ENCODE measurements around the gene ALPP.
"Not testable (repeated sequence)": the region's sequence is repeated elsewhere in the genome, so short reads cannot be mapped to it uniquely, and the experiment has no call there.

Gene ALPP

DNA sequence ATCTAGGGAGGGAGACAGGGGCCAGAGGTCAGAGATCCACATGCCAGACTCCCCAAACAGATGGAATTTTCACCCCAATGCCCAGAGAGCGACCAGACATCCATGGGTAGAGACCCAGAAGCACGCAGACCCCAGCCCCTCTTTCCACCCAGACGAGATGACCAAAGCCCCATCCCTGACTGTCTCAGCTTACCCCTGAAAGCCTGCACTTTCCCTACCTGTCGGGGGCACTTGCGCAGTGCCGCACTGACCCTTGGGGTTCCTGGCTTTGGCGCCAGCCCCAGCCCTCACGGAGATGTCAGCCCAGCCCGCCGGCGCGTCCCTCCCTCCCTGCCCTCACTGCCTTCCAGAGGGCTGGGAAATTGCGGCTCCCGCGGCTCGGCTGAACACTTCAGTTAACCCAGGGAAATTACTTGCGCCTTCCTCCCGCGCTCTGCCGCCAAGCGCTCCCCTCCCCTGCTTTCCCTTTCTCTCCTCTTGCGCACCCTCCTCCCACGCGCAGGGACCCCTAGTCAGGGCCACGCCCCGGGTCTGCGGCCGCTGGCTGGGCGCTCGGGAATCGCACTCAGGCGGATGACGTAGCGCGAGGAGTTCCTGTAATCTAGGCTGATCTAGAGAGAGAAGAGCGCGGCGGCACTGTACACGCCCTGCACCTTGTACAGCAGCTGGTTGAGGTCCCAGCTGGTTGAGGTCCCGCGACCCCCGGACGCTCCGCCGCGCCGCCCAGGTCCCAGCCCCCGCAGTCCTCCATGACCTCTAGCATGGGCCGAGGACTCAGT is 40.1 kb downstream of the ALPP start:
- H3K27ac ChIP-seq, result no peak overlapping the region
- TF ChIP-seq Cebpa-rat (IDR thresholded peaks at IDR 0.05), result no peak
- H3K27me3 ChIP-seq, result peaks cover 64% of the 10 kb centered on the region
- peak overlapping the region; percentile 46 for H3K4me3 ChIP-seq
- no peaks in the 10 kb centered on the region for H3K36me3 ChIP-seq
- H4K20me1 ChIP-seq, result peaks cover 20% of the 10 kb centered on the region; the same call in 1 of the 2 replicates
- no peak overlapping the region for H3K9ac ChIP-seq
- 0 out of 2 replicates have a peak, but pooled peaks cover 3% of the 10 kb centered on the region for H3K4me1 ChIP-seq
- peak overlapping the region; percentile 61 for H3K4me2 ChIP-seq
- peaks cover 44% of the 10 kb centered on the region for H3K9me3 ChIP-seq

DNA sequence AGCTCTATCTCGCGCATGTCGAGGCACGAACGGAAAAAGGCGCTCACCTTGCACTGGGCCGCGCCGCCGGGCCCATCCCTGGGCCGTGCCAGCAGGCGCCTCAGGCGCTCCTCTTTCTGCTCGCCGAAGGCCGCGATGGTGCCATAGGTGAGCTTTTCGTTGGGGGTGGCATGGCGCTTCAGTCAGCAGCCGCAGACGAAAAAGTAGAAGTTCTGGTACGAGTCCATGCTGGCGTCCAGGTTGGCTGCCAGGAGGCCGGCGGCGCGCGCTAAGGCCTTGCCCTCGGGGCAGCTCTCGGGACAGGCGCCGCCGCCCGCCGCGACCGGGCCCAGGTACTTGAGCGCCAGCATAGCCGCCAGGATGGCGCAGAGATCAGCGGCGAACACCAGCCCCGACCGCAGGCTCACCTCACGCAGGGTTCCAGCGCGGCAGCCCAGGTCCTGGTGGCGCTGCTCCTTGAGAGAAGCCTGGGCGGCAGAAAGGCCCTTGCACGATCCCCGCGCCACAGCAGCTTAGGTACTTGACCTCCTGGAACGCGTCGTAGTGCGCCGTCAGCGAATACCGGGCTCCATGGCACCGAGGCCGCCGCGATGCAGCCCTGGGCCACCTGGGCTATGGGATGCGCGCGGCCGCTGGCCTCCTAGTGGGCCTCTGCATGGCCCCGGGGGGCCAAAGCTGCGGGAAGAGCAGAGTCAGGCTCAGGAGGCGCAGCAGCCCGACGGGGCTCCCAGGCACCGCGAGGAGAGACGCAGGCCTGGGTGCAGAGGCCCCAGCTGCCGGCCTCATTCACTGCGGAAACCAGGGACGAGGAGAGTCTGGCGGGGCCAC is 40.9 kb downstream of the ALPP start:
- peak overlapping the region; percentile 46 for H3K4me3 ChIP-seq
- no peak overlapping the region for H3K9ac ChIP-seq
- TF ChIP-seq Cebpa-rat (IDR thresholded peaks at IDR 0.05), result no peak

DNA sequence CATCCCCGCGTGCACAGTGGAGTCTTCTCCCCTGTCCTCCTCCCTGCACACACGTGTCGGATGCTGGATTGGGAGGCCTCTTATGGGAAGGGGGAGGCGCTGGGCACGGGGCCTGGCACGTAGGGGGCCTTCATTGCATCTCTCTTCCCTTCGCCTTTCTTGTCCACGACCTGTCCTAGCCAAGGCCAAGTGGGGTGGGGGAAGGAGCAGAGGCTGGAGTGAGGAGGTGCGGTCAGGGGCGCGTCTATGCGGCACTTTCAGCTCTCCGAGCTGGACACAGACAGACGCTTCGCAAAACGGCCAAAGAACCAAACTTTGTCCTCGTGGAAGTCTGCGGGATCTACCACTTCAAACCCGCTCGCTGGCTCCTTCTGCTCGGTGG is 41.5 kb downstream of the ALPP start:
- H3K4me1 ChIP-seq, result 0 out of 2 replicates have a peak, but pooled peaks cover 3% of the 10 kb centered on the region
- H3K9ac ChIP-seq, result no peak overlapping the region
- peaks cover 20% of the 10 kb centered on the region; the same call in 1 of the 2 replicates for H4K20me1 ChIP-seq
- TF ChIP-seq Cebpa-rat (IDR thresholded peaks at IDR 0.05), result no peak
- no peak overlapping the region for H3K27ac ChIP-seq
- peaks cover 44% of the 10 kb centered on the region for H3K9me3 ChIP-seq
- H3K4me2 ChIP-seq, result no peak overlapping the region
- H3K27me3 ChIP-seq, result peaks cover 64% of the 10 kb centered on the region
- H3K36me3 ChIP-seq, result no peaks in the 10 kb centered on the region
- peak overlapping the region; percentile 59 for H3K4me3 ChIP-seq

More for the DNA sequence above, 40.9 kb downstream of the ALPP start:
- Histone ChIP-seq H3K4me2 (peak overlapping the region; percentile 61), H3K4me1 (0 out of 2 replicates have a peak, but pooled peaks cover 3% of the 10 kb centered on the region), H4K20me1 (peaks cover 20% of the 10 kb centered on the region; the same call in 1 of the 2 replicates), H3K9me3 (peaks cover 44% of the 10 kb centered on the region), H3K36me3 (no peaks in the 10 kb centered on the region), H3K27me3 (peaks cover 64% of the 10 kb centered on the region), H3K27ac (no peak overlapping the region)

DNA sequence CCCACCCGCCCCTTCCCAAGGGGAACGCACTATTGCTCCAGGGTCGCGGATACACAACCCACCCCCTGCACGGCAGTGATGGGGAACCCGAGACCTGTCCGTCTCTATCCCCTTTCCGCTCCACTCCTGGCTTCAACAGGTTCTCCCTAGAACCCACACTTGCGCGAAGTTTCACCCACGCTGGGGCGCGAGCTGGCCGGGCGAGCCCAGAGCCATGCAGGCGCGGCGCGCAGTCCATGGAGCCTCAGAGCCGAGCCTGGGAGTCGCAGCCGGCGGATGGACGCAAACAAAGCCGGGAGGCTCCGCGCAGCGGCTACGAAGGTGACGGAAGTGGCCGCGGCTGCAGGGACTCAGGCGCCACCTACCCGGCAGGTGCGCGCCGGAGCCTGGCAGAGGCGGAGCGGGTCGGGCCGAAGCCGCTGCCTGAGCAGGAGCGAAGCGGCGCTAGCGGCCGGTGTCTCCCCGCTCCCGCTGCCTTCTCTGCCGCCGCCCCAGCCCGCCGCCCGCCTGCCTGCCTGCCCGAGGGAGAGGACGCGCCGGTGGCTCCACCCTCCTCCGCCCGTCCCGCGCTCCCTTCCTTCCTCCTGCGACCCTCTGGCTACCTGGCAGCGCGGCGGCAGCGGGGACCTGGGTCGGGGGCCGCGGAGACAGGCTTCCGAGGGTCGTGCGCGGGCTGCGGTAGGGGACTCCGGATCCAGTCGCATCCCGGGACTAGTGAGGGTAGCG is 42.1 kb downstream of the ALPP start:
- Histone ChIP-seq H3K4me1 (0 out of 2 replicates have a peak, but pooled peaks cover 3% of the 10 kb centered on the region), H3K4me3 (peak overlapping the region; percentile 59), H3K27ac (no peak overlapping the region), H4K20me1 (peaks cover 20% of the 10 kb centered on the region; the same call in 1 of the 2 replicates), H3K4me2 (peak overlapping the region; percentile 64), H3K9ac (no peak overlapping the region), H3K27me3 (peaks cover 64% of the 10 kb centered on the region), H3K36me3 (no peaks in the 10 kb centered on the region), H3K9me3 (peaks cover 44% of the 10 kb centered on the region)
- TF ChIP-seq Cebpa-rat (IDR thresholded peaks at IDR 0.05), result no peak

DNA sequence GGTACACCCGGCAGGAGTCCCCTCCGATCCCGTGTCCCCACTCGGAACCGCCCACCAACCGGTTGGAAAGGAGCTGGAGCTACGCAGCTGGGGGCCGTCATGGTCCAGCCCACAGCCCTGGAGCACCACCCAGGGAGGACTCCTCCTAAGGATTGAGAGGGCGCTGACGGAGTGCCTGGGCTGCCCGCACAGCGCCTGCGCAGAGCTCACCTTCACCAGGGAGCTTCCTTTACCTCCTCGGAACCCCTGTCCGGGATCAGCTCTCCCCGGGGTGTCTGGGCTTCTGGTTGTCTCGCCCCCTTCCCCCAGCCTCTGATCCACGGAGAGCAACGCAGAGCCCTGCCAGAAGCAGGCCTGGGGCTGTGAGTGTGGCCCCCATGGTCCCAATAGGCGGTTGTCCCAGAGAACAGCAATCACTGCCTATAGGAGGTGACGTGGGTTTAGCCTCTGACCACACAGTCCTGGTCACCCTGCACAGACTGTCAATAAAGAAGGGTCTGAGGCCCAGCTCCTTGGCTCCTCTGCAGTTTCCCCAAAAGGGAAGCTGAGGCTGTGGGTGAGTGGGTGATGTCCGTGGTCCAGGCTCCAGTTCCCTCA is 42.7 kb downstream of the ALPP start:
- Histone ChIP-seq H3K27ac (no peak overlapping the region), H3K9ac (no peak overlapping the region), H3K4me3 (peak overlapping the region; percentile 59), H4K20me1 (peaks cover 20% of the 10 kb centered on the region; the same call in 1 of the 2 replicates), H3K4me2 (peak overlapping the region; percentile 64), H3K4me1 (0 out of 2 replicates have a peak, but pooled peaks cover 3% of the 10 kb centered on the region), H3K36me3 (no peaks in the 10 kb centered on the region), H3K27me3 (peaks cover 64% of the 10 kb centered on the region), H3K9me3 (peaks cover 44% of the 10 kb centered on the region)
- no peak for TF ChIP-seq Cebpa-rat (IDR thresholded peaks at IDR 0.05)

DNA sequence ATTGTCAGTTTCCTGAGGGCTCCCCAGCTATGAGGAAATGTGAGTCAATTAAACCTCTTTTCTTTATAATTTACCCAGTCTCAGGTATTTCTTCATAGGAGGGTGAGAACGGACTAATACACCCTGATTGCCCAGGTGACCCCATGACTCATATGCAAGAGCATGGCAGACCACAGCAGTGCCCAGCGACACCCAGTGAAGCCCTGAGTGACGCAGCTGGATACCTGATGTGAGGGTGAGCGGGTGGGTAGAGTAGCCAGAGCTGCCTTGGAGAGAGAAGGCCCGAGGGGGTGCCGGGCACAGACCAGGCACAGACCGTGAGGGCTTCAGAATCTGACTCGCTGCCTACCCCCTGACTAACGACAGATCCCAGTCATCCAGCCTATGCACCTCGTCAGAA is 43.5 kb downstream of the ALPP start:
- H3K9ac ChIP-seq, result no peak overlapping the region
- no peak overlapping the region for H3K4me2 ChIP-seq
- H3K4me1 ChIP-seq, result 0 out of 2 replicates have a peak, but pooled peaks cover 3% of the 10 kb centered on the region
- peaks cover 20% of the 10 kb centered on the region; the same call in 1 of the 2 replicates for H4K20me1 ChIP-seq
- no peak overlapping the region for H3K27ac ChIP-seq
- H3K36me3 ChIP-seq, result no peaks in the 10 kb centered on the region
- peaks cover 58% of the 10 kb centered on the region for H3K27me3 ChIP-seq
- H3K9me3 ChIP-seq, result peaks cover 44% of the 10 kb centered on the region
- TF ChIP-seq Cebpa-rat (IDR thresholded peaks at IDR 0.05), result no peak
- H3K4me3 ChIP-seq, result 0 out of 2 replicates have a peak overlapping the region, but pooled peaks have one; percentile 59

DNA sequence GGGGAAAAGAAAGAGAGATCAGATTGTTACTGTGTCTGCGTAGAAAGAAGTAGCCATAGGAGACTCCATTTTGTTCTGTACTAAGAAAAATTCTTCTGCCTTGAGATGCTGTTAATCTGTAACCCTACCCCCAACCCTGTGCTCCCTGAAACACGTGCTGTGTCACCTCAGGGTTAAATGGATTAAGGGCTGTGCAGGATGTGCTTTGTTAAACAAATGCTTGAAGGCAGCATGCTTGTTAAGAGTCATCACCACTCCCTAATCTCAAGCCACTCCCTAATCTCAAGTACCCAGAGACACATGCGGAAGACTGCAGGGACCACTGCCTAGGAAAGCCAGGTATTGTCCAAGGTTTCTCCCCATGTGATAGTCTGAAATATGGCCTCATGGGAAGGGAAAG is 44.4 kb downstream of the ALPP start:
- not testable (repeated sequence) for H3K4me2 ChIP-seq, H3K27ac ChIP-seq, H3K4me3 ChIP-seq, H3K9ac ChIP-seq, H3K4me1 ChIP-seq, H3K36me3 ChIP-seq
- peaks cover 49% of the 10 kb centered on the region for H3K27me3 ChIP-seq
- peaks cover 44% of the 10 kb centered on the region for H3K9me3 ChIP-seq
- peaks cover 20% of the 10 kb centered on the region; the same call in 1 of the 2 replicates for H4K20me1 ChIP-seq

DNA sequence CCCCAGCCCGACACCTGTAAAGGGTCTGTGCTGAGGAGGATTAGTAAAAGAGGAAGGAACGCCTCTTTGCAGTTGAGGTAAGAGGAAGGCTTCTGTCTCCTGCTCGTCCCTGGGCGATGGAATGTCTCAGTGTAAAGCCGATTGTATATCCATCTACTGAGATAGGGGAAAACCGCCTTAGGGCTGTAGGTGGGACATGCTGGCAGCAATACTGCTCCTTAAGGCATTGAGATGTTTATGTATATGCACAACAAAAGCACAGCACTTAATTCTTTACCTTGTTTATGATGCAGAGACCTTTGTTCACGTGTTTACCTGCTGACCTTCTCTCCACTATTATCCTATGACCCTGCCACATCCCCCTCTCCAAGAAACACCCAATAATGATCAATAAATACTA is 44.9 kb downstream of the ALPP start:
- H3K27ac ChIP-seq, H3K4me3 ChIP-seq, H3K36me3 ChIP-seq, H3K4me2 ChIP-seq, H3K4me1 ChIP-seq, H3K9ac ChIP-seq: not testable (repeated sequence)
- peaks cover 45% of the 10 kb centered on the region for H3K27me3 ChIP-seq
- H4K20me1 ChIP-seq, result peaks cover 20% of the 10 kb centered on the region; the same call in 1 of the 2 replicates
- H3K9me3 ChIP-seq, result peaks cover 44% of the 10 kb centered on the region
